Nephron (organoid): ENCODE data around the gene WDR64.
"Not testable (repeated sequence)": the region's sequence is repeated elsewhere in the genome, so short reads cannot be mapped to it uniquely, and the experiment has no call there.

Source experiments
- H3K27ac Mint-ChIP-seq, 3 experiments: 2 replicates each; pipeline ENCODE4 v1.8.0; 2020; ENCODE audit warnings: mixed read lengths in 3 of 3, mild to moderate bottlenecking in 2 of 3, moderate library complexity in 1 of 3
- H3K27me3 Mint-ChIP-seq: 2 replicates; pipeline ENCODE4 v1.8.0; 2021; ENCODE audit warnings: low read depth, mild to moderate bottlenecking, moderate library complexity, mixed read lengths
- H3K36me3 Mint-ChIP-seq: 2 replicates; pipeline ENCODE4 v1.8.0; 2020; ENCODE audit warnings: low read depth, mixed read lengths
- H3K4me1 Mint-ChIP-seq: 2 replicates; pipeline ENCODE4 v1.8.0; 2020; ENCODE audit warnings: mixed read lengths
- H3K4me3 Mint-ChIP-seq, 3 experiments: 2 replicates each; pipeline ENCODE4 v1.8.0; 2020; ENCODE audit warnings: mild to moderate bottlenecking in 3 of 3, mixed read lengths in 3 of 3, moderate library complexity in 2 of 3
- H3K9me3 Mint-ChIP-seq: 2 replicates; pipeline ENCODE4 v1.8.0; 2020; ENCODE audit warnings: mixed read lengths
- CTCF ChIP-seq, 3 experiments: fragments of 200-600 bp; sonication (generic); IDR thresholded peaks; one replicate each; pipeline ENCODE4 v1.5.0; 2021; ENCODE audit warnings: antibody characterized with exemption in 3 of 3; ENCODE audit not compliant: unreplicated experiment in 3 of 3

The WDR64 gene

GRCh38 chr1:241679961-241680360 is 27.9 kb downstream of the WDR64 start:
- Mint-ChIP-seq H3K27me3 (no peaks in the 10 kb centered on the region), H3K4me1 (no peaks in the 10 kb centered on the region)

GRCh38 chr1:241681861-241682448 is 29.9 kb downstream of the WDR64 start:
- not testable (repeated sequence) for H3K27ac Mint-ChIP-seq, H3K36me3 Mint-ChIP-seq, H3K9me3 Mint-ChIP-seq, H3K27me3 Mint-ChIP-seq, H3K4me3 Mint-ChIP-seq, H3K4me1 Mint-ChIP-seq

More at GRCh38 chr1:241679961-241680360, 27.9 kb downstream of the WDR64 start:
- no peak for TF ChIP-seq CTCF (IDR thresholded peaks at IDR 0.05; ENCODE audit: unreplicated experiment in 3 of 3)
- Mint-ChIP-seq H3K27ac (no peak overlapping the region), H3K4me3 (no peak overlapping the region), H3K36me3 (no peaks in the 10 kb centered on the region), H3K9me3 (peaks cover 4% of the 10 kb centered on the region)

GRCh38 chr1:241682921-241683320 is 30.8 kb downstream of the WDR64 start:
- H3K4me1 Mint-ChIP-seq, result no peaks in the 10 kb centered on the region
- no peak for TF ChIP-seq CTCF (IDR thresholded peaks at IDR 0.05; ENCODE audit: unreplicated experiment in 3 of 3)
- H3K27me3 Mint-ChIP-seq, result no peaks in the 10 kb centered on the region
- no peaks in the 10 kb centered on the region for H3K36me3 Mint-ChIP-seq
- H3K9me3 Mint-ChIP-seq, result peaks cover 4% of the 10 kb centered on the region
- no peak overlapping the region for H3K4me3 Mint-ChIP-seq
- H3K27ac Mint-ChIP-seq, result no peak overlapping the region

- peaks cover 4% of the 10 kb centered on the region for H3K9me3 Mint-ChIP-seq
- H3K27me3 Mint-ChIP-seq, result no peaks in the 10 kb centered on the region
- H3K27ac Mint-ChIP-seq, result no peak overlapping the region
- H3K4me3 Mint-ChIP-seq, result no peak overlapping the region
- no peaks in the 10 kb centered on the region for H3K36me3 Mint-ChIP-seq
- H3K4me1 Mint-ChIP-seq, result no peaks in the 10 kb centered on the region
- no peak for TF ChIP-seq CTCF (IDR thresholded peaks at IDR 0.05; ENCODE audit: unreplicated experiment in 3 of 3)
These were observed 32.0 kb downstream of the WDR64 start for GRCh38 chr1:241684108-241684507.

GRCh38 chr1:241688940-241689368 is 36.9 kb downstream of the WDR64 start:
- Mint-ChIP-seq H3K36me3 (no peaks in the 10 kb centered on the region), H3K27me3 (no peaks in the 10 kb centered on the region), H3K4me1 (no peaks in the 10 kb centered on the region), H3K4me3 (no peak overlapping the region), H3K27ac (no peak overlapping the region), H3K9me3 (peaks cover 6% of the 10 kb centered on the region)
- no peak for TF ChIP-seq CTCF (IDR thresholded peaks at IDR 0.05; ENCODE audit: unreplicated experiment in 3 of 3)

- Mint-ChIP-seq H3K9me3 (no peaks in the 10 kb centered on the region), H3K27me3 (no peaks in the 10 kb centered on the region), H3K36me3 (no peaks in the 10 kb centered on the region), H3K4me3 (no peak overlapping the region), H3K27ac (no peak overlapping the region), H3K4me1 (no peaks in the 10 kb centered on the region)
- TF ChIP-seq CTCF (IDR thresholded peaks at IDR 0.05; ENCODE audit: unreplicated experiment in 3 of 3), result no peak
These were observed 43.4 kb downstream of the WDR64 start for GRCh38 chr1:241695246-241696171.
